ENCODE measurements around the gene SLC39A12.

DNA sequence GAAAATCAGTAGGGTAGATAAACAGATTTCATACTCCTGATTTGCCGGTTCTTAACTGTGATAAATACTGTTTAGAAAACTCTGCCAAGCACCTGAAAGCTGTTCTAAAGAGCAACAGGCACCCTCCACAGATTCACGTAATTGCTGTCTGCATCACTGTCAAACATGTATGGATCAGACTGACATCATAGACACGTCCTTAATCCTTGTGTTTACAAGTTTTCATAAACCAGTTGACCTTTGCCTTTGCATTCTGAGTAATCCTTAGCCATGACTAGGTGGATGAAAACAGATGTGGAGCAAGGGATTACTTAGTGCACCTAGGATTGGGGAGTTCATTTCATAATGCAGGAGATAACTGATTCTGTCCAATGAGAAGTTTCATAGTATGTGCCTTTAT, 41.6 kb downstream of the SLC39A12 start:
- TF ChIP-seq, protein P1, sequence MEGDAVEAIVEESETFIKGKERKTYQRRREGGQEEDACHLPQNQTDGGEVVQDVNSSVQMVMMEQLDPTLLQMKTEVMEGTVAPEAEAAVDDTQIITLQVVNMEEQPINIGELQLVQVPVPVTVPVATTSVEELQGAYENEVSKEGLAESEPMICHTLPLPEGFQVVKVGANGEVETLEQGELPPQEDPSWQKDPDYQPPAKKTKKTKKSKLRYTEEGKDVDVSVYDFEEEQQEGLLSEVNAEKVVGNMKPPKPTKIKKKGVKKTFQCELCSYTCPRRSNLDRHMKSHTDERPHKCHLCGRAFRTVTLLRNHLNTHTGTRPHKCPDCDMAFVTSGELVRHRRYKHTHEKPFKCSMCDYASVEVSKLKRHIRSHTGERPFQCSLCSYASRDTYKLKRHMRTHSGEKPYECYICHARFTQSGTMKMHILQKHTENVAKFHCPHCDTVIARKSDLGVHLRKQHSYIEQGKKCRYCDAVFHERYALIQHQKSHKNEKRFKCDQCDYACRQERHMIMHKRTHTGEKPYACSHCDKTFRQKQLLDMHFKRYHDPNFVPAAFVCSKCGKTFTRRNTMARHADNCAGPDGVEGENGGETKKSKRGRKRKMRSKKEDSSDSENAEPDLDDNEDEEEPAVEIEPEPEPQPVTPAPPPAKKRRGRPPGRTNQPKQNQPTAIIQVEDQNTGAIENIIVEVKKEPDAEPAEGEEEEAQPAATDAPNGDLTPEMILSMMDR (conservative IDR thresholded peaks at IDR 0.05) = no peak
- no peak for TF ChIP-seq ZFX (IDR thresholded peaks at IDR 0.05)

Data from C4-2B (cell line).